Neural crest cell (in vitro differentiated cells): ENCODE results near the gene ABCB8. TPM values are rescaled to one million over a fixed set of nuclear protein-coding genes. Genes with fewer than 3 reads are reported as not detected.

Experiments
- DNase-seq: peaks from one replicate; pipeline ENCODE4 v3.0.0; 2021; ENCODE audit warnings: low read depth, mixed read lengths, low spot score
- H3K27ac Mint-ChIP-seq: one replicate; pipeline ENCODE4 v1.8.0; 2021; ENCODE audit warnings: mild to moderate bottlenecking, mixed read lengths; ENCODE audit not compliant: unreplicated experiment
- H3K27me3 Mint-ChIP-seq: 2 replicates; pipeline ENCODE4 v1.8.0; 2021; ENCODE audit warnings: low read depth, mild to moderate bottlenecking, mixed read lengths
- H3K36me3 Mint-ChIP-seq: 2 replicates; pipeline ENCODE4 v1.8.0; 2021; ENCODE audit warnings: low read depth, mild to moderate bottlenecking, mixed read lengths
- H3K4me1 Mint-ChIP-seq: 2 replicates; pipeline ENCODE4 v1.8.0; 2021; ENCODE audit warnings: mixed read lengths
- H3K4me3 Mint-ChIP-seq: one replicate; pipeline ENCODE4 v1.8.0; 2021; ENCODE audit warnings: mild to moderate bottlenecking, mixed read lengths
- H3K9me3 Mint-ChIP-seq: 2 replicates; pipeline ENCODE4 v1.8.0; 2021; ENCODE audit warnings: mixed read lengths
- total RNA-seq: library from RNA; stranded (reverse); gene quantifications from 2 replicates; pipeline ENCODE4 v1.2.1, GENCODE V29; 2021
- TF ChIP-seq, protein P1 (sequence below): fragments of 200-600 bp; sonication (generic); conservative IDR thresholded peaks from 2 replicates; pipeline ENCODE4 v1.5.0; 2021; ENCODE audit warnings: antibody characterized with exemption, mild to moderate bottlenecking

The ABCB8 gene
- total RNA-seq, 1 donor from 2014 or later, result 43.5 TPM

DNA sequence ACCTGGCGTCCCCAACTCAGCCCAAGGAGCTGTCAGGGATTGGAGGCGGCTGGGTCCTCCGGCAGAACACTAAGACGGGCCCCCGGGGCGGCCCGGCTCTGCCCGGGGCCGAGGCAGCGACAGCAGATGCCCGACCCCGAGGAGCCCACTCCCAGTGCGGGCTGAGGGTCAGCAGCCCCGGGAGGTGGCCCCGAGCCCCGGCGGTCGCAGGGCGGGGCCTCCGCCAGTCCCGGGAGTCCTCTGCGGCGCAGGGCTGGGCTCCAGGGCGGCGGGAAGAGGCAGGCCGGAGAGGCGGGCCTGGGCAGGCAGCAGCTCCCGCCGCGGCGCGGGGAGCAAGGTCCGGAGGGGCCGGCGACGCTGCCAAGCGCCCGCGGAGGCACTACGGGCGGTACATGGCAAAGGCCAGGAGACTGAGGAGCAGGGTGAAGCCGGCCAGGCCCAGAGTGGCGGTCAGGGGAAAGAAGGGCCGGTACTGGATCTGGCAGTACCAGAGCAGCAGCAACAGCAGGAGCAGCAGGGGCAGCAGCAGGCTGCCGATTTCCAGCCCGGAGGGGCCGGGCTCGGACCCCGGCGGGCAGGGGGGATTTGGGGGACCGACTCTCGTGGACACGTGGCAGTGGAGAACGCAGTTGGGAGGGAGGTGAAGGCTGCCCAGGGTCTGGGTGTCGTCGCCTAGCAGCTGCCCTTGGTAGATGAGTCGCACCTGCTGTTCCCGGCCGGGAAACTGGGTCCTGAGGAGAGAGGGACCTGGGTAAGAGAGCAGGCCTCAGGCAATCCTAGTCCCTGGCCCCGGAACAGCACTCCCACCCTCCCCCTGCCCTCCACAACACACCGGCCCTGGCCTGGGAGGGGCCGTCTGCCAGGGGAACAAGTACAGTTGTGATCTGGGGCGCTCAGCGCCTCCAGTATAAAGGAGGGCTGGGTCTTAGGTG, 53.2 kb downstream of the ABCB8 start:
- Mint-ChIP-seq H3K4me3 (peak overlapping the region; percentile 91), H3K27me3 (peaks cover 3% of the 10 kb centered on the region), H3K9me3 (no peaks in the 10 kb centered on the region), H3K36me3 (peaks cover 4% of the 10 kb centered on the region), H3K4me1 (peaks cover 35% of the 10 kb centered on the region), H3K27ac (peak overlapping the region; percentile 50)
- DNase-seq, result no peak
- TF ChIP-seq, protein P1, sequence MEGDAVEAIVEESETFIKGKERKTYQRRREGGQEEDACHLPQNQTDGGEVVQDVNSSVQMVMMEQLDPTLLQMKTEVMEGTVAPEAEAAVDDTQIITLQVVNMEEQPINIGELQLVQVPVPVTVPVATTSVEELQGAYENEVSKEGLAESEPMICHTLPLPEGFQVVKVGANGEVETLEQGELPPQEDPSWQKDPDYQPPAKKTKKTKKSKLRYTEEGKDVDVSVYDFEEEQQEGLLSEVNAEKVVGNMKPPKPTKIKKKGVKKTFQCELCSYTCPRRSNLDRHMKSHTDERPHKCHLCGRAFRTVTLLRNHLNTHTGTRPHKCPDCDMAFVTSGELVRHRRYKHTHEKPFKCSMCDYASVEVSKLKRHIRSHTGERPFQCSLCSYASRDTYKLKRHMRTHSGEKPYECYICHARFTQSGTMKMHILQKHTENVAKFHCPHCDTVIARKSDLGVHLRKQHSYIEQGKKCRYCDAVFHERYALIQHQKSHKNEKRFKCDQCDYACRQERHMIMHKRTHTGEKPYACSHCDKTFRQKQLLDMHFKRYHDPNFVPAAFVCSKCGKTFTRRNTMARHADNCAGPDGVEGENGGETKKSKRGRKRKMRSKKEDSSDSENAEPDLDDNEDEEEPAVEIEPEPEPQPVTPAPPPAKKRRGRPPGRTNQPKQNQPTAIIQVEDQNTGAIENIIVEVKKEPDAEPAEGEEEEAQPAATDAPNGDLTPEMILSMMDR, result no peak

DNA sequence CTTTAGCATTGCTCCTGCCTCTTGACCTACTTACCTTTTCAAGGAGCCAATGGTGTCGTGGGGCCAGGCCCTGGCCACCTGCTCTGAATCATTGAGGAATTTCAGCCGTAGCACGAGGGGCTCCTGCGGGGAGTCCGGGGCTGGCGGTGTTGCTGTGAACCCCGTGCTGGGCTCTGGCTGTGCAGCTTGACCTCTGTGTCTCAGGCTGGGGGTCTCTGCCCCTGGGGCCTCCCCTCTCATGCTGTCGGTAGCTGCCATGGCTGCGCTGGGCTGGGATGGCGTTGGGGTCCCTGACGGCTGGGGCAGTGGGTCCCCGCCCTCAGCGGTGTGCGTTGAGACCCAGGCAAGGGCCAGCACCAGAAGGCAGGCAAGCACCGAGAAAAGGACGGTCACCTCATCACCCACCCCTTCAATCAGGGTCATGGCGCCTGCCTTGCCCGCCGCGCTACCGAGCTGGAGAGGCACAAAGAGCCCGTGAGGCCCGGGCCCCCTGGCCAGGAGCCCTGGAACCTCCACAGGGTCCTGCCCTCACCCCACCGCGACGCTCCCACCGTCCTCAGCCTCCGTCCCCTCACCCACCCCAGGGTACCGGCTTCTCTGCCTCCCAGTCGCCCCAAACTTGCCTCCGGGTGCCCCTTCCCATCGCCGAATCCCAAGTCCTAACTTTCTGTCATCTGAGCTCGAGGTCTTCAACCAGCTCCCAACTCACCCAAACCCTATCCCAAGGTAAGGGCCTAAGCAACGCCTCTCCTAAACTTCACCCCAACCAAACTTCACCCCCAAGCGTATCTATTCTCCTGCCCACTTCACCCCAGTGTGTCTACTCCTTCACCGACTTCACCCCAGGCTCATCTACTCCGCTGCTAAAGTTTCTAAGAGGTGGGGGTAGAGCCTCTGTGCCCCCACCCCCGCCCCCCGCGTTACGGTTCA, 54.2 kb downstream of the ABCB8 start:
- Mint-ChIP-seq H3K27ac (peak overlapping the region; percentile 80), H3K27me3 (peaks cover 3% of the 10 kb centered on the region)

DNA sequence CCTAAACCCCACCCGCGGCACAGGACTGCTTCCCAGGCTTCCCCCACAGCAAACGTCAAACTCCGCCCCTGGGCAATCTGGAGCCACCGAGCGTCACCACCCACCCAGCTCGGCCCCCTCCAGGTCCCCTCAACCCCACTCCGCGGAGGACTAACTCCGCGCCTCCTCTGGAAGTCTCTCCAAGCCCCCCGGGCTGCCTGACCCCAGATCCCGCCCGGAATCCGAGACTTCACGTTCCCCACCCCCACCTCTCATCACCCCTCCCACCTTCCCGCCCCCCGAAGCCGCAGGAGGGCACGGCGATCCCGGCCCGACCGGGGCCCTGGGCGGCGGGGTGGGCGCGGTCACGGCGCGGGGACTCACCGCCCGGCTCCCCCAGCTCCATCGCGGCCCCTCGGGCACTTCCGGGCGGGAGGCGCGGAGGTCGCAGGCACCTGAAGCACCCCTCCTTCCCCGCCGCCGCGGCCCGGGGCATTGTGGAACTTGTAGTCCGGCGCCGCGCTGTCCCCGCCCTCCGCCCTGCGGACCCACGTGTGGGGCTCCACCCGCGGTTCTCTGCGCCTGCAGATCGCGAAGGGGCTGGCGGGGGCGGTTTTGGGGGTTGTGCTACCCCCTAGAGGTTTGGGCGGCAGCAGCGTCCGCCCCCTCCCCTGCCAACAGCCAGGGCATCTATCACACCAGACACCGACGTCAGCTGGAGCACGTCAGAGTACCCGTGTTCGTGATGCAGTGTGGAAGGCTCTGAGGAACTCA, 55.0 kb downstream of the ABCB8 start, which contains the start of gene TMUB1:
Gene TMUB1 (minus strand): TSS at position 423 of the 753 bp plus-strand sequence. CDS start 930 bp downstream, outside the sequence.
- TF ChIP-seq, protein P1, result no peak
- H3K9me3 Mint-ChIP-seq, result no peaks in the 10 kb centered on the region
- DNase-seq, result peak; percentile 69
- H3K4me1 Mint-ChIP-seq, result peaks cover 35% of the 10 kb centered on the region
- H3K27ac Mint-ChIP-seq, result peak within 1 kb of the TSS; percentile 80
- peak within 1 kb of the TSS; percentile 91 for H3K4me3 Mint-ChIP-seq
- H3K36me3 Mint-ChIP-seq, result peaks cover 4% of the 10 kb centered on the region
- peaks cover 3% of the 10 kb centered on the region for H3K27me3 Mint-ChIP-seq

More for the DNA sequence above, 54.2 kb downstream of the ABCB8 start:
- no peak for DNase-seq
- H3K4me1 Mint-ChIP-seq, result peaks cover 35% of the 10 kb centered on the region
- H3K36me3 Mint-ChIP-seq, result peaks cover 4% of the 10 kb centered on the region
- TF ChIP-seq, protein P1, result no peak
- H3K9me3 Mint-ChIP-seq, result no peaks in the 10 kb centered on the region
- peak overlapping the region; percentile 91 for H3K4me3 Mint-ChIP-seq

DNA sequence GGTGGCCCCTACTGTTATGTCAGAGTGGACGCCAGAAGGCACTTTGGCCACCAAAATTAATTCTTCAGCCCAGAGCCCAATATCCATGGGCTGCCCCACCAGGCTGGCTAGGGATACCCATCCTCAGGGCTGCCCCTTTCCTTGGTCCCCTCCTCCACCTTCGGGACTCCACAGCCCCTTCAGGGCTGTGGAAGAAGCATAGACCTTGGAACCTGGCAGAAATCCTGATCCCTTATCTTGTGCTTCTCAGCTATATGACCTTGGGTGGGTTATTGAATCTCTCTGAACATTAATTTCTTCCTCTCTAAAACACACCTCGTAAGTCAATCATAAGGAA, 55.5 kb downstream of the ABCB8 start:
- TF ChIP-seq, protein P1, result no peak
- Mint-ChIP-seq H3K27ac (no peak overlapping the region), H3K4me1 (peaks cover 35% of the 10 kb centered on the region), H3K27me3 (peaks cover 3% of the 10 kb centered on the region), H3K36me3 (peaks cover 4% of the 10 kb centered on the region), H3K9me3 (no peaks in the 10 kb centered on the region), H3K4me3 (peak overlapping the region; percentile 82)
- no peak for DNase-seq

DNA sequence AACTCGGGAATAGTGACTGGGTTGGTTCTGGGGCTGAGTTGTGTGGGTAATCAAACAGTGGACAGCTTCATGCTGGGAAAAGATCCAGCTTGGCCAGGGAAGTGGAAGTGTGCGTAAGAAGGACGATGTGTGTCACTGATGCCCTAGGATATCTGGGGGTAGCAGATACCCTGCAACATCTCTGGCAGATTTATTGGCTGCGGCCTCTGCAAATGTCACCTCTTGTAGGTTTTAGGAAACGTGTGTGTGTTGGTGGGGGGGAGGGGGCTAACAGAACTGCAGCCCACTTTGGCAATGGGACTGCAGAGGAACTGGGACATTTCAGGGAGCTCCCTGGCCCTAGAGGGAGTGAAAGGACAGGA, 57.1 kb downstream of the ABCB8 start:
- no peak overlapping the region for H3K27ac Mint-ChIP-seq
- TF ChIP-seq, protein P1, result no peak
- H3K36me3 Mint-ChIP-seq, result no peaks in the 10 kb centered on the region
- no peaks in the 10 kb centered on the region for H3K9me3 Mint-ChIP-seq
- peaks cover 35% of the 10 kb centered on the region for H3K4me1 Mint-ChIP-seq
- DNase-seq, result no peak
- H3K4me3 Mint-ChIP-seq, result peak overlapping the region; percentile 98
- peaks cover 3% of the 10 kb centered on the region for H3K27me3 Mint-ChIP-seq
